Measurements from ENCODE around the gene METTL16.

METTL16 gene

DNA sequence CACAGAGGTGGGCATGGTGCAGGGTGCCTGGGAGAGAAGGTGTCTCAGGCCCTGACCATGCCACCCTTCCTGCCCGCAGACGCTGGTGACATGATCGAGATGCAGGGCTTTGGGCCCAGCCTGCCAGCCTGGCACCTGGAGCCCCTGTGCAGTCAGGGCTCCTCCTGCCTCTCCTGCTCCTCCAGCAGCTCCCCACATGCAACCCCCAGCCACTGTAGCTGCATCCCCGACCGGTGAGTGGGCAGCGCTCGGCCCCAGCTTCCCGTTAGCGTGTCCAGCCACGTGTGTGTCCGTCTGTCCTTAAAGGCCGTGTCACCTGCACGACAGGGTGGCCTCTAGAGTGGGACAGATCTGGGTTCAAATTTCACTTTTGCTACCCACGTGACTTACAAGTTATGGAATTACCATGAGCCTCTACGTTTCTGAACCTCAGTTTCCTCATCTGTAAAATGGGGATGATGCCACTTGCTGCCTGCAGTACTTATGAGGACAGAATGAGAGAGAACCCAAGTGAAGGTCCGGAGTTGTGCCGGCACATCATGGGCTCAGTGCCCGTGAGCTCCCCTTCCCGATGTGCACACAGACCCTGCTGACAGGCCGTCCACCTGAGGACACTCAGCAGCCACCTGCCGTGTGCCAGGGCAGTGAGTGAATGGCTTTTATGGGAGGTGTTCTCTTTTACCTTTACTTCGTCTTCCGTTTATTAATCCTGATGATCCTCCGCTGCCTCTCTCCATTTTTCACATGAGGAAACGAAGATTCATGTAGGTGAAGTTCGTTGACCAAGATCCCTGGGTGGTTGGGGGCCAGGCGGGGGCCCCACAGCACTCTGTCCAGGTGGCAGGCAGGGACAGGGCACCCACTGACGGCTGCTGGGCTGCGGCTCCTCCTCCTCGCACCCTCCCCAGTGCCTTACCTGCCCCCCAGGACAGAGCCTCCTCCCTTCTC, 140.2 kb downstream of the METTL16 start:
- no peak for FAIRE-seq
- DNase-seq (ENCODE audit: insufficient read length, low spot score): no peak
- TF ChIP-seq POLR2AphosphoS5 (IDR thresholded peaks at IDR 0.05; ENCODE audit: low read depth, low read length) (no peak), PAX5 (IDR thresholded peaks at IDR 0.05; ENCODE audit: insufficient read depth, low read length, severe bottlenecking) (no peak), POU2F2 (IDR thresholded peaks at IDR 0.05; ENCODE audit: low read depth, low read length) (no peak), TAF1 (IDR thresholded peaks at IDR 0.05; ENCODE audit: low read depth, low read length) (no peak), POLR2A (IDR thresholded peaks at IDR 0.05; ENCODE audit: low read depth, low read length) (no peak), SPI1 (IDR thresholded peaks at IDR 0.05; ENCODE audit: low read depth, low read length) (no peak)

DNA sequence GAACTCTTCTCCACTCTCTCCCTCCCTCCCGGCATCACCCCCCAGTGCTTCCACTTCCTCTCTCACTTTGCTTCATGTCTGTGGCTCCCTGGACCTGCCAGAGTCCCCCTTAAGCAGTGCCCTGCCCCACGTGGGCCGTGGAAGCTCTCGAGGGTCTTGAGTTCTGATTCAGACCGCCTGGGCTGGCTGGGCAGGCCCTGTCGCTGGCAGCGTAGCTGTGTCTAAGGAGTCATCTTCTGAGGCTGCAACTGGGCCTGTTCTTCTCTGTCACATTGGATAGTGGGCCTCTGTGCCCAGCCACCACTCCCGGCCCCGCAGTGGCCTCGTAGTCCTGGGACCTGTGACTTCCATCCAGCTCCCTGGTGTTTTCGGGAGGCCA, 141.5 kb downstream of the METTL16 start:
- FAIRE-seq: no peak
- no peak for TF ChIP-seq POU2F2 (IDR thresholded peaks at IDR 0.05; ENCODE audit: low read depth, low read length)
- no peak for TF ChIP-seq POLR2AphosphoS5 (IDR thresholded peaks at IDR 0.05; ENCODE audit: low read depth, low read length)
- no peak for TF ChIP-seq SPI1 (IDR thresholded peaks at IDR 0.05; ENCODE audit: low read depth, low read length)
- TF ChIP-seq POLR2A (IDR thresholded peaks at IDR 0.05; ENCODE audit: low read depth, low read length): no peak
- no peak for TF ChIP-seq TAF1 (IDR thresholded peaks at IDR 0.05; ENCODE audit: low read depth, low read length)

GRCh38 chr17:2369551-2370210, 142.0 kb downstream of the METTL16 start:
- TF ChIP-seq SPI1 (IDR thresholded peaks at IDR 0.05; ENCODE audit: low read depth, low read length) (no peak), POLR2A (IDR thresholded peaks at IDR 0.05; ENCODE audit: low read depth, low read length) (no peak), POU2F2 (IDR thresholded peaks at IDR 0.05; ENCODE audit: low read depth, low read length) (no peak), TAF1 (IDR thresholded peaks at IDR 0.05; ENCODE audit: low read depth, low read length) (no peak), PAX5 (IDR thresholded peaks at IDR 0.05; ENCODE audit: insufficient read depth, low read length, severe bottlenecking) (no peak), POLR2AphosphoS5 (IDR thresholded peaks at IDR 0.05; ENCODE audit: low read depth, low read length) (no peak)
- DNase-seq (ENCODE audit: insufficient read length, low spot score): no peak
- no peak for FAIRE-seq

More for the DNA sequence above, 141.5 kb downstream of the METTL16 start:
- no peak for DNase-seq (ENCODE audit: insufficient read length, low spot score)

- TF ChIP-seq SPI1 (IDR thresholded peaks at IDR 0.05; ENCODE audit: low read depth, low read length) (no peak), POLR2A (IDR thresholded peaks at IDR 0.05; ENCODE audit: low read depth, low read length) (no peak), TAF1 (IDR thresholded peaks at IDR 0.05; ENCODE audit: low read depth, low read length) (no peak), POU2F2 (IDR thresholded peaks at IDR 0.05; ENCODE audit: low read depth, low read length) (no peak), PAX5 (IDR thresholded peaks at IDR 0.05; ENCODE audit: insufficient read depth, low read length, severe bottlenecking) (no peak), POLR2AphosphoS5 (IDR thresholded peaks at IDR 0.05; ENCODE audit: low read depth, low read length) (no peak)
- no peak for FAIRE-seq
Observed at GRCh38 chr17:2369039-2369438, 142.6 kb downstream of the METTL16 start.

DNA sequence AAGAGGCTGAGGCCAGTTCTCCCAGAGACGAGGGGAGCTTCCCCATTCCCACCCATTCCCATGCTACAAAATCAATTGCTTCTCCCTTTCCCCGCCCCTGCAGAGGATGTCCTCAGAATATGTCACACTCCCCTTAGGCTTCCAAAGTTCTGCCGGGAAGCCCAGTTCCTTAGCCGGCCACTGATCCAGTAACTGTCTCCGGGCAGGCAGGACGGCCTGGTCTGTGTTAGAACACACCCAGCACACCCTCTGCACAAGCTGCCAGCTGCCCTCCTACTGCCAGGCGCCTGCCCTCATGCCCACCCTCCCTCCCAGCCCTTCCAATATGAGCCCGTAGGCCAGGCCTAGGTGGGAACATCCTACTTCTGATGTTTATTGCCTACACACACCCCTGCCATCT, 143.3 kb downstream of the METTL16 start:
- no peak for FAIRE-seq
- no peak for TF ChIP-seq POU2F2 (IDR thresholded peaks at IDR 0.05; ENCODE audit: low read depth, low read length)
- no peak for TF ChIP-seq POLR2AphosphoS5 (IDR thresholded peaks at IDR 0.05; ENCODE audit: low read depth, low read length)
- no peak for TF ChIP-seq TAF1 (IDR thresholded peaks at IDR 0.05; ENCODE audit: low read depth, low read length)
- no peak for TF ChIP-seq POLR2A (IDR thresholded peaks at IDR 0.05; ENCODE audit: low read depth, low read length)
- TF ChIP-seq PAX5 (IDR thresholded peaks at IDR 0.05; ENCODE audit: insufficient read depth, low read length, severe bottlenecking): no peak
- TF ChIP-seq SPI1 (IDR thresholded peaks at IDR 0.05; ENCODE audit: low read depth, low read length): no peak
- no peak for DNase-seq (ENCODE audit: insufficient read length, low spot score)

More at GRCh38 chr17:2369039-2369438, 142.6 kb downstream of the METTL16 start:
- DNase-seq (ENCODE audit: insufficient read length, low spot score): no peak

GRCh38 chr17:2366747-2367494, 144.8 kb downstream of the METTL16 start:
- DNase-seq (ENCODE audit: insufficient read length, low spot score) (no peak), FAIRE-seq (no peak)
- TF ChIP-seq POLR2AphosphoS5 (IDR thresholded peaks at IDR 0.05; ENCODE audit: low read depth, low read length) (no peak), POLR2A (IDR thresholded peaks at IDR 0.05; ENCODE audit: low read depth, low read length) (no peak), PAX5 (IDR thresholded peaks at IDR 0.05; ENCODE audit: insufficient read depth, low read length, severe bottlenecking) (no peak), SPI1 (IDR thresholded peaks at IDR 0.05; ENCODE audit: low read depth, low read length) (no peak), POU2F2 (IDR thresholded peaks at IDR 0.05; ENCODE audit: low read depth, low read length) (no peak), TAF1 (IDR thresholded peaks at IDR 0.05; ENCODE audit: low read depth, low read length) (no peak)

Measured in GM12891 (cell line).